NOMO-1 (cell line): ENCODE data around the gene IL17REL.

Experiments
- DNase-seq, 2 experiments: peaks; one replicate each; lab custom pipeline; 2025; ENCODE audit not compliant: unreplicated experiment in 2 of 2; lab: John Stamatoyannopoulos, UW

The IL17REL gene

DNA sequence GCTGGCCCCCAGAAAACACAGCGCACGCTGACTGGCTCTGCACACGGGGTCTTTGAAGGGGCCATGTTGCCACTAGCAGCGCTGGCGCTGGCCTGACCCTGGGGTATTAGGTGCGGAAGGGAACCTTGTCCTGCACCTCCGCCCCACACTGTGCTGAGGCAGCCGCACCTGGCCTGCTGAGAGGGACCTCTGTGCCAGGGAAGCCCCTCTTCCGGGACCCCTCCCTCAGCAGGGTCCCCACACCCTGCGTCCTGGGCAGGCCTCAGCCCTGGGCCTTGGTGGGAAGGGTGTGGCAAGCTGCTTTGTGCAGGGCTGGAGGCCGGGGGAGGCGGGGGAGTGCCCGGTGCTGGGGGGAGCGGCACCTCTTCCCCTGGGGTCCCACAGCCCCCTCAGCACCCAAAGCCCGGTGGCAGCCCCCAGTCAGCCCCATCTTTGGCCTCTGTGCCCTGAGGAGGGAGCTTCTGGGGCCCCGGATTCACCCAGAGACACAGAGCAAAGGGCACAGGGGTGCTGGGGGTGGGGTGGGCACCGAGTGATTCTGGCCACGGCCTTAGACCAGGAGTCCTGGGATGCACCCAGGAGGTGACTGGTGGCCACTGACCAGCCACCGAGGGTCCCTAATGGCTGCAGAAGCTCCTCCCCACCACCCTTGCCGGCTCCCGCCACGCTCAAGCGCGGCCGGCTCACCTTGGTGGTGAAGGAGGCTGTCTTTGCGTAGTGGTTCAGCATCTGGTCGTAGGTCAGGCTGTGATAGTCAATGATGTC is 34.1 kb upstream of the IL17REL start:
- DNase-seq, result no peak

DNA sequence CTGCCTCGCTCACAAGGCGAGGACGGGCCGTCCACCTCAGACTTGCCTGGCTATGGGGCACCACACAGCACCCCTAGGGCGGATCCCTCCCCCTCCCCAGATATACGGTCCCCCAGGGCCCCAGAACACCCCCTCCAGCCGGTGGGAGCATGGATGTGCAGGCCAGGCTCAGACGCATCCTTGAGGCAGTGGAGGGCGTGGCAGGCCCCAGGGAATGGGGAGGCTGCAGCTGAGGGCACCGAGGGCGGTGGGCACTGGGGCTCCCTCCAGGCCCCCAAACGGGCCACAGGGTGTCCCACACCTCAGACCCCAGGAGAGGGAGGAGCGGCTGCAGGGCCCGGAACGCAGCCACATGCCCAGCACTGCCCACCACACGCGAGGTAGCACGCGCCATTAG is 33.5 kb upstream of the IL17REL start:
- DNase-seq, result no peak

DNA sequence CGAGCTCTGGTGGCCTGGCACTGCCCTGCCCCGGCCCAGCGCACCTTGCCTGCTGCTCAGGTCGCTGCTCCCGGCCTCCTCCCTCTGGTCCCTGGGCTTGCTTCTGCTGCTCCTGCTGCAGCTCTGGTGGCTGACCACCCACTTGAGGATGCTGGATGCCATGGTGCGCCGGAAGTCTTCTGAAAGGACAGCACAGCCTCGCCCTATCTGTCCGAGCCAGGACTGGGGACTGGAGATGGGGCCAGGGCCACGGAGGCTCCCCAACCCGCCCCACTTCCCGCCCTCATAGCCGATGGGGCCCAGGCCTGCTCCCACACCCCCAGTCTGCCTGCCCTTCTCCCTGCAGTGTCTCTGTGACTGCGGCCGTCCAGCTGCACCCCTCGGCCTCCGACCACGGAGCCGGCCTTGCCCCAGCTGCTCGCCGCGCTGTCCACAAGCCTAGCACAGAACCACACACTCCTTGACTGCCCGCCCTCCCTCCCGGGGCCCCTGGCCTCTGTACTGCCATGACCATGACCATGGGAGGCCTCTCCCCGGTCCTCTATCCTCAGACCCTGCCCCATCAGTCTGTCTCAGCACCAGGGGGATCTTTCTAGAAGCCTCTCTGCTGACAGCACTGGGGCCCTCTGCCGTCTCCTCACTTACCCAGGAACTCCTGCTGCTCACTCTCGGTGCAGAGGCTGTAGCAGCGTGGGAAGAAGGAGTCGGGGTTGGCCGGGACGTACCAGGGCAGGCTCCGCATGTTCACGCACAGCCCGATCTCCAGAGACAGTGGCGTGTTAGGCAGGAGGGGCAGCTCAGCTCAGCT is 32.9 kb upstream of the IL17REL start:
- no peak for DNase-seq

DNA sequence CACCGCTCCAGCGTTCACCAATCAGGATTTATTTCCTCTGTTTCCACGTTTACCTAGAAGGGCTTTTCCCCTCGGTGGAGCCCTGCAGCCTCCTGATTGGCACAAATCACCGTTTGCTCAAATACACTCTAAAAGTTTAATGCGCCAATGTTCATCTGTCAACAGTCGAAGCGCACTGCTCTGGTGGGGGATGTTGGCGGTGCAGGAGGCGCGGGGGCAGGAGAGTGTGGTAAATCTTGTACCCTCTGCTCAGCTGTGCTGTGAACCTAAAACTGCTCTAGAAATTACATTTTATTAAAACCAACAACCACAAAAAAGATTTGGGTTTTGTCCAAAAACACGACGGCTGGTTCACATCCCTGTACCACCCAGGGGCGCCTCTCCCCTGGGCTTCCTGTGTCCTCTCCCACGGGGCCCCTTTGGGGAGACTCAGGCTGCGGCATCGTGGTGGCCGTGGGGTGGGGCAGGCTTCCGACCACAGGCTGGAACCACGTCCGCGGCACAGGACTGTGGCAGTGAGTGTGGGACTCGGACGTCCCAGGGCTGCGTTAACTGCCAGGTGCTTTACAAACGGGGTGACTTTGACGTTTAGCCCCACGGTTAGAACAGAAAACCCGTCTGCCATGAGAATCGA is 32.0 kb upstream of the IL17REL start:
- DNase-seq, result no peak

DNA sequence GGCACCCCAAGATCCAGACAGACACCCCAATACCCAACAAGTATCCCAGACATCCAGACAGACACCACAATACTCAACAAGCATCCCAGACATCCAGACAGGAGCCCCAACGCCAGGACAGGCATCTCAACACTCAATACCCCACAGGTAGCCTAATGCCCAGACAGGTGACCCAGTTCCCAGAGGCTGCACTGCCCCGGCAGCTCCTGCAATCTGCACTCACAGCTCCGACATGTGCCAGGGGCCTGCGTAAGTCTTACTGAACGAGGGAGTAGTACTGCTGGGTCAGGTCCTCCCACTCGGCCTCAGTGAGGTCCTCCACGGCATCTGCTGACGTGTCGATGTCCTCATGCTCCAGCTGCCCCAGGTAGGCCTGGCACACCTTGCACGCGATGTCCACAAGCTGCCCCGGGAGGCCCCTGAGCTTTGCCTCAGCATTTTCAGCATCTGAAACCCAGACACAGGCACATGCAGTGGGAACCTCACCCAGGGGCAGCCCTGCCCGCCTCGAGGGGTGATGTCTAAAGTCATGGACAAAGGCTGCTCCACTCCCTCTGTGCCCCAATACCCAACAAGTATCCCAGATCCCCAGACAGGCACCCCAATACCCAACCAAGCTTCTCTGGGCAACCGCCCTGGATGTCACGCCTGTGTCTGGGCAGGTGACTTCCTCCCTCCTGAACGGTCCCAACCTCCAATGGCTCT is 28.9 kb upstream of the IL17REL start:
- DNase-seq, result no peak

DNA sequence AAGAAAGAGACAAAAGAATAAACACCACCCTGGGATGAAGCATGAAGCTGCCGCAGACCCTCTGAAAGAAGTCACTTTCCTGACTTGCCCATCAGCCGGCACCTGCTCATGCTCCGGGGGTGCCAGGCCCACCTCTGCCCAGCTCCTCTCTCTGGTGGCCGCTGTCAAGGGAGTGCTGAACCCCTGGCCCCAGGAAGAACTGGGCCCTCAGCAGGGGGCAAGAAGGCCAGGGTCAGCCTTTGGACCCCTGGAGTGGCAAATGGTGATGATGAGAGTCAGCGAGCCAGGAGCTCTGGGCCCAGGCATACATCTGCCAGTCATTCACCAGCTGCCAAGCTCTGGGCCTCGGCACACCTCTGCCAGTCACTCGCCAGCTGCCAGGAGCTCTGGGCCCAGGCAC is 28.2 kb upstream of the IL17REL start:
- no peak for DNase-seq

DNA sequence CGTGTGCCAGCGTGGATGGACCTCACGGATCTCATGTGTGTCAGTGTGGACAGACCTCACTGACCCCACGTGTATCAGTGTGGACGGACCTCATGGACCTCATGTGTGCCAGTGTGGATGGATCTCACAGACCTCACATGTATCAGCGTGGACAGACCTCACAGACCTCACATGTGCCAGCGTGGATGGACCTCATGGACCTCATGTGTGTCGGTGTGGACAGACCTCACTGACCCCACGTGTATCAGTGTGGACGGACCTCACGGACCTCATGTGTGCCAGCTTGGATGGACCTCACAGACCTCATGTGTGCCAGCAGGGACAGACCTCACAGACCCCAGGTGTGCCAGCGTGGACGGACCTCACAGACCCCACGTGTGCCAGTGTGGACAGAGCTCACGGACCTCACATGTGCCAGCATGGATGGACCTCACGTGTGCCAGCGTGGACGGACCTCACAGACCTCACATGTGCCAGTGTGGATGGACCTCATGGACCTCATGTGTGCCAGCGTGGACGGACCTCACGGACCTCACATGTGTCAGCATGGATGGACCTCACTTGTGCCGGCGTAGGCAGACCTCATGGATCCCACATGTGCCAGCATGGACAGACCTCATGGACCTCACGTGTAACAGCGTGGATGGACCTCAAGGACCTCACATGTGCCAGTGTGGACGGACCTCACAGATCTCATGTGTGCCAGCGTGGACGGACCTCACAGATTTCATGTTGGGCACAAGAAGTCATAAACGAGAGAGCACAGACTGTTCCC is 27.3 kb upstream of the IL17REL start:
- no peak for DNase-seq

DNA sequence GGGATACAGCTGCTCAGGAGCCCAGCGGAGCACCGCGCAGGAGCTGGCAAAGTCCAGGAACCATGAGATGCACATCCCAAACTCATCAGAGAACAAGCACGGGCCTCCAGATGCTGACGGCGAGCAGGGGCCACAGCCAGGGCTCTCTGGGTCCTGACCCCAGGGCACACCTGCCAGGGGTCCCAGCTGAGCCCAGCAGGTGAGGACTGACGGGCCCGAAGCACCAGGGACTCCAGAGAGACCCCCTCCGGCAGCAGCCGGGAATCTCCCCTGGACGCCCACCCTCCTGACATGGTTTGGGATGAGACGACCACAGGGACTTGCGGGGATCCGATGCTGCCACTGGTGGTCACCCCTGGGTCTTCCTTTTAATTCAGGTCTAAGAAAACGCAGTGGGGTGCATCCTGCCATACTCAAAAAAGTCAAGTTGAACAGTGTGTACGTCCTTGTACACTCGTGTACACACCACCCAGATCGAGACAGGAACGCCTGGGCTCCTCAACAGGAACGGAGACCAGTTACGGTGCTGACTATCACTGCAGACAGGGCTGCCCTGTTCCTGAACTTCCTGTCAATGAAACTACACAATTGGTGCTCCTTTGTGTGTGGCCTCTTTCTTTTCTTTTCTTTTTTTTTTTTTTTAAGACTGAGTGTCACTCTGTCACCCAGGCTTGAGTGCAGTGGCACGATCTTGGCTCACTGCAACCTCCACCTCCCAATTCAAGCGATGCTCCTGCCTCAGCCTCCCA is 23.6 kb upstream of the IL17REL start:
- no peak for DNase-seq

DNA sequence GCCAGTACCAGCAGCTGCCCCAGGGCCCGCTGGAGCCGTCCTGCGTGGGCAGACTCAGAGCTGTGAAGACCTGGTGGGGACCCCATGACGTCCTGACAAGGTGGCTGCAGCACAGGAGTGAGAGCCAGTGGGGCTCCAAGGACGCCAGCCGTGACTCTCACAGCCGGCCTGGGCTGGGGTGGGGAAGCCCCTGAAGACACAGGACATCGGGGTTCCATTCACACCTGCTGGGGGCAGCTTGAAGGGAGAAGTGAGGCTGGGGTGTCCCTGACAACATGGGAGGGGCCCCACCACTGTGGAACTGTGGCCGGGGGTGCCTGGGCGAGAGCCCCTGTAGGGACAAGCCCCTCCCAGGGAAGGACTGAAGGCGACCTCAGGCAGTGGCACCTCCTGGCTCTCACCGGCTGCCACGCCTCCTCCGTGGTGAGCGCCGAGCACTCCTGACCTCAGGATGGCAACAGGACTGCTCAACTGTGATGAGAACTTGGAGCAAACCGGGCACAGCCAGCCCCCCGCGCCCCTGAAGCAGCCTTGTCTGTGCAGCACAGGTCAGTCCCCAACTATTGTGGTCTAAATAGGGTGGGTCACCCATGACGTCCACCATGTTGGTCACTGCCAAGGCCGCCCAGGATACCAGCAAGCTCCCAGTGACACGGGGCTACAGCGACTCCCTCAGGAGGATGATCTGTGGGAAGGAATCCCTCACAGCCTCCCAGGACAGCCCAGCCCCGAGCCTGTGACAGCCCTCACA is 22.7 kb upstream of the IL17REL start:
- DNase-seq, result no peak

DNA sequence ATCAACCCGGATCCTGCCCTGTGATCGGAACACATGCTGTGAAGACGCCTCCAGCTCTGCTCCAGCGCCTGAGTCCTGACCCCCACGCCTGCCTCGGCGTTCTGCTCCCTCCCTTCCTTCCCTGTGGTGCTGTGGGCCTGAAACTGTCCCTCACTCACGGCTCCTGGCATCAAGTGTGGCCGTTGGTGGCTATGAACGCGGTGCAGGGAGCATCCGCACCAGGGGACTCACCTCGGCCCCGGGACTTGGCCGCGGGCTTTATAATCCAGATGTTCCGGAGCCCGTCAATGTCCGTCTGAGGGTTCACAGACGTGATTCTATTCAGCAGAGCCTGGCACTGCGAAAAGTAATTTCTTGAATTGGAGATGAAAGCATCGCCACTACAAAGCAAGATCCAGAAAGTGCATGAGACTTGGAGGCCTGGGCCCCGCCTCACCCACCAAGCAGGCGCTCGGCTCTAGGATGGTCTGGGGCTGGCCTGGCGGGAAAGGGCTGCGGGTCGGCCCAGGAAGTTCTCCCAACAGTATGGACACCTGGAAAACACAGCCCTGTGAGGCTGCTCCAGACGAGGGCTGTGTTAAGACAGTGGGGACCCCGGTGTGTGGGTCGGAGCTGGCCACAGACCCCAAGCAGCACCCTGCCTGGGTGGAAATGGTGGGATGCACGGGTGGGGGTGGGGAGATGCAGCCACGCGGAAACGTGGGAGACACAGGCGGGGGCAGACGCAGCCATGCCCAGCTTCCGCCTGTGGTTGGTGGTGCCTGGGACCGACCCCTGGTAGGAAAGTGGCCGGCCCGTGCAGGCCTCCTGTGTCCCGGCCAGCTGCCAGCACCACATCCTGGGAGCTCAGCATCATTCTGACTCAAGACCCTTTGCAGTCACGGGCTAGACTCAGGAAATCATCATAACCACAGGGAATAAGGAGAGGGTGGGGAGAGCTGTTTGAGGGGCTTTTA is 21.8 kb upstream of the IL17REL start:
- DNase-seq, result no peak

DNA sequence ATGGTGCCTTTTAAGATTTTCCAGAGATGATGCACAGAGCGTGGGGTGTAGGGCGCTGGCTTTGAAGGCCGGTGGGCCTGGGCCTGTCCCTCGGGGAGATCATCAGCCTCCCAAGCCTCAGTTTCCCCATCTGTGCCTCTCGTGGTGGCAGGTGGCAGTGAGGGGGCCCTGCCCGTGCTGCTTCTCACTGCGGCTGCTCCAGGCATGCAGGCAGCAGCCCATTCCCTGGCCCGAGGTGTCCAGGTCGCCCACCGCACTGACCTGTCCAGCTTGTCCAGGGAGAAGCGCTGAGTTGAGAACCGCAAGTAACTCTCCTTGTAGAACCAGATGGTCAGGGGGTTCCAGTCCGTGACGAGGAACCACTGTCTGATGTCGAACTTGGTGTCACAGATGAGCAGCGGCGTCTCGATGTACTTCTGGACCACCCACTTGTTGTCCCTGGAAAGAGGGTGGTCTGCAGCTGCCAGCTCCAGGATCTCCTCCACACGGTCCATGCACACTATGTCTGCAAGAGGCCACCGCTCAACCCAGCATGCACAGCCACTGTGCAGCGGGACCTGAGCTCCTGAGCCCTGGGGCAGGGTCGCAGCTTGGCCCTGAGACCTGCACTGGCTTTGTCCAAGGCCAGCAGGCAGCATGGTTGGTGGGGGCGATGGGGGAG is 20.5 kb upstream of the IL17REL start:
- no peak for DNase-seq

DNA sequence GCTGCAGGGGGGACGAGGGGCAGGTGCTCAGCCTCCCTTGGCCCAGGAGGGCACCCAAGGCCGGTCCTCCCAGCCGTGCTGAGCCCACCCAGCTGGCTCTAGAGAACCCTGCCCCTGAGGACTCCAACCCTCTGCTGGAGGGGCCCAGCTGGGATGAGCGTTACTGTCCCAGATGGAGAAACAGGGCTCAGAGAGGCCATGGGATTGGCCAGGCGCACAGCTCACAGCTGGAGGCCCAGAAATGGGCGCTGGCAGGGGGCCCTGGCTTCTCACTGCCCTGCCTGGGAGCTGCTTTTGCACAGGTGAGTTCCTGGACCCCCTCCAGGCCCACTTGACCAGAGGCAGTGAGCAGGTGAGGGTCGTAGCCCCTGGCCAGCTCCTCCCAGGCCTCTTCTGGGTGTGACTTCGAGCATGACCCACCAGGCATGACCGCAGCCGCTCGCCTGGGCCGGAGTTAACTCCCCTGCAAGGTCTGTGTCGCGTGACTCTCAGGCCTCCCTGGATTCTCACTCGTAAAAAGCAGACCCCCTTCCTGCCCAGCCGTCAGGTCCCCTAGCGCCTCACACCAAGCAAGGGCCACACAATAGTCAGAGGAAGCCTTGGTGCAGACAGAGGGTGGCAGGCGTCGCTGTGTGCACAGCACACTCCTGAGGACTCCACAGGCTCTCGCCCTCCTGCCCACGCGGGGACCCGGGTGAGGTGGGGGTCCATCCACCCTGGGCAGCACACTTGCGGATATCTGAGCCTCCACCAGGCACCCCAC is 19.7 kb upstream of the IL17REL start:
- DNase-seq, result no peak

DNA sequence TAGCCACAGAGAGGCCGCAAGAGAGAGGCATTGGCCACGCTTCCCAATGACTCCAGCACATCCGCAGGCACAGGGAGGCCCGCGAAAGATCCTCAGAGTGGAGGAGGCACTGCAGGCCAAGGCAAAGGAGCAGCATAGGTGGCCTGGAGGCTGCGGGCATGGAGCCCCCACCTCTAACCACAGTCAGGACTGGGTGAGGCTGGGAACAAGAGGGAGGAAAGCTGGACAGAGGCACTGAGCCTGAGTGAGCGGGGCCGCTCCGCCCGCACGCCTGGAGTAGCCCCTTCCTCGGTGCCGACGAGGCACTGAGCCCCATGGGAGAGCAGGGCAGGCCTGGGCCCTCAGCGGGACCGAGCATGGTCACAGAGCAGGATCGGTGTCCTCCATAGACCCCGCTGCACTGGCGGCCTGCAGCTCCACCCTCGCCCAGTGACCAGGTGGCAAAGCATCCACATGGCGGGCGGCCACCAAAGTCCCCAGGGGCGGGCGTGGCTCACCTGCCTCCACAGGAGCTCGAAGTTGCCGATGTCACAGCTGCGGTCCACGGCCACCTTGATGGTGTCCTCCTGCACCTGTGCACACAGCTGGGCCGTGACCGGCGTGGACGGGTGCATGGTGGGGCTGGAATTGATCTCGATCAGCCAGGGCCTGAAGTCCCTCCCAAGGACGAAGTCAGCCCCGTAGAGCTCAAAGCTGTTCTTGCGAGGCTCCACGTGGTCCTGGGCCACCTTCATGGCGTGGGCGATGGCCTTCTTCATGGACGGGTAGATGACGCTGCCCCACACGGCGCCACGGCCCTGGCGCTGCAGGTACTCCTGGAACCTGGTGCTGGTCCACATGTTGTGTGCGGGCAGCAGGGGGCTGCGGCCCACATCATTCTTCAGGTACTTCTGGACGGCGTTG is 18.9 kb upstream of the IL17REL start:
- DNase-seq, result no peak

DNA sequence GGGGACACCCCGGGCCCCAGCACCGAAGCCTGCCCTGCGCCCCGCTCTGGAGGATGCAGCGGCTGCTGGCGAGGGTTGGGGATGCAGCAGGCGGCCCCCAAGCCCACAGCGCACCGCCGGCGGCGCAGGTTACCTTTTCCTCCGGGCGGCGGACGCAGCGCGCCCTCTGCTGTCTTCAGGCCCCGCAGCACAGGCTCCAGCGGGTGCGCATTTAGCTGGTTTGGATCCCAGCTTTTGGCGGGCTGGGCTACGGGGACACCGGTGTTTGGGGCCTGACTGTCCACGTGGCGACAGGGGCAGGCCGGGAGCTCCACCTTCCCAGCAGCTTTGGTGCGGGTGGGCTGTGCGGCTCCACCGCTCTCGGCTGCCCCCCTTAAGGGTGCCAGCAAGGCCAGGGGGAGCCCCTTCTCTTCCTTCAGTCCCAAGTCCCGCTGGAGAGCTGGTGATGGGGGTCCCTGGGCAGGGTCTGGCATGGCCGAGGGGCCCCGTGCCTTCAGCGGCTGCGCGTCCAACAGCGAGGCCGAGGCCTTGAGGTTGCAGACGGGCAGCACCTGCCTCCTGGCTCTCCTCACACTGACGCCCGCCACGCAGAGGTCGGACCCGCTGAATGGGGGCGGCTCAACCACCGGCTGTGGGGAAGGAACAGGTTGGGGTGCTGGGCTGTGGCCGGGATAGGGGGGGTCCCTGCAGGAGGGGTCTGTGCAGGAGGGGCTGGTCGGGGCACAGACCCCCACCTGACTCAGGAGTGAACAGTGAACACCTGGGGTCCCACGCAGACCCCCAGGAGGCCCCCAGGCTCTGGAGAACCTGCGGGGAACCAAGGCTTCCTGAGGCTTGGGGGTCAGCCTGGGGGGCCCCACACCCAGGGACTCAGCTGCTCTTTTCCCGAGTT is 18.0 kb upstream of the IL17REL start:
- peak; percentile 67 to 78 for DNase-seq
